HL-60 (cell line): ENCODE measurements around the gene AAK1.

Source experiments
- POLR2AphosphoS5 ChIP-seq: IDR thresholded peaks from 2 replicates; pipeline ENCODE4 v1.6.1; 2012; ENCODE audit warnings: low read depth
- TF ChIP-seq, protein P1 (sequence below): IDR thresholded peaks from one replicate; pipeline ENCODE4 v1.5.1; 2011; ENCODE audit warnings: low read length, control low read depth, inconsistent platforms; ENCODE audit not compliant: insufficient read depth

DNA sequence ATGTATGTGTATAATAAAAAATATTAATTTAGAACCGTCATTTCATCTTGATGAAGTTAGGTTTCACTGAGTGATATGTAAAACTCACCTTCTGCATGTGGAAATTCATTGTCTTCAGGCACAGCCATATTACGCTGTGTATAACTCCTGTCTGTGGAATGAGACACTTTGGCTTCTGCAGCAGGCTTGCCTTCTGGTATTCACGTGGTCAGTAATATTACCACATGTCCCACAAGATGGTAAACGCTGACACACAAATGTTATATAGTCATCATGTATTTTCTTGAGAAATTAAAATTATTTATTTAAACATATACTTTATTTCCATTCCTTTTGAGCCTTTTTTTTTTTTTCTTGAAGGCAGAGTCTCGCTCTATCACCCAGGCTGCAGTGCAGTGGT lies 25.1 kb upstream of the AAK1 start:
- TF ChIP-seq, protein P1, sequence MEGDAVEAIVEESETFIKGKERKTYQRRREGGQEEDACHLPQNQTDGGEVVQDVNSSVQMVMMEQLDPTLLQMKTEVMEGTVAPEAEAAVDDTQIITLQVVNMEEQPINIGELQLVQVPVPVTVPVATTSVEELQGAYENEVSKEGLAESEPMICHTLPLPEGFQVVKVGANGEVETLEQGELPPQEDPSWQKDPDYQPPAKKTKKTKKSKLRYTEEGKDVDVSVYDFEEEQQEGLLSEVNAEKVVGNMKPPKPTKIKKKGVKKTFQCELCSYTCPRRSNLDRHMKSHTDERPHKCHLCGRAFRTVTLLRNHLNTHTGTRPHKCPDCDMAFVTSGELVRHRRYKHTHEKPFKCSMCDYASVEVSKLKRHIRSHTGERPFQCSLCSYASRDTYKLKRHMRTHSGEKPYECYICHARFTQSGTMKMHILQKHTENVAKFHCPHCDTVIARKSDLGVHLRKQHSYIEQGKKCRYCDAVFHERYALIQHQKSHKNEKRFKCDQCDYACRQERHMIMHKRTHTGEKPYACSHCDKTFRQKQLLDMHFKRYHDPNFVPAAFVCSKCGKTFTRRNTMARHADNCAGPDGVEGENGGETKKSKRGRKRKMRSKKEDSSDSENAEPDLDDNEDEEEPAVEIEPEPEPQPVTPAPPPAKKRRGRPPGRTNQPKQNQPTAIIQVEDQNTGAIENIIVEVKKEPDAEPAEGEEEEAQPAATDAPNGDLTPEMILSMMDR, result no peak
- no peak for TF ChIP-seq POLR2AphosphoS5
